ENCODE data around the gene TGM3. TPM values are rescaled to one million over a fixed set of nuclear protein-coding genes. Genes with fewer than 3 reads are reported as not detected.

TGM3 gene, protein sequence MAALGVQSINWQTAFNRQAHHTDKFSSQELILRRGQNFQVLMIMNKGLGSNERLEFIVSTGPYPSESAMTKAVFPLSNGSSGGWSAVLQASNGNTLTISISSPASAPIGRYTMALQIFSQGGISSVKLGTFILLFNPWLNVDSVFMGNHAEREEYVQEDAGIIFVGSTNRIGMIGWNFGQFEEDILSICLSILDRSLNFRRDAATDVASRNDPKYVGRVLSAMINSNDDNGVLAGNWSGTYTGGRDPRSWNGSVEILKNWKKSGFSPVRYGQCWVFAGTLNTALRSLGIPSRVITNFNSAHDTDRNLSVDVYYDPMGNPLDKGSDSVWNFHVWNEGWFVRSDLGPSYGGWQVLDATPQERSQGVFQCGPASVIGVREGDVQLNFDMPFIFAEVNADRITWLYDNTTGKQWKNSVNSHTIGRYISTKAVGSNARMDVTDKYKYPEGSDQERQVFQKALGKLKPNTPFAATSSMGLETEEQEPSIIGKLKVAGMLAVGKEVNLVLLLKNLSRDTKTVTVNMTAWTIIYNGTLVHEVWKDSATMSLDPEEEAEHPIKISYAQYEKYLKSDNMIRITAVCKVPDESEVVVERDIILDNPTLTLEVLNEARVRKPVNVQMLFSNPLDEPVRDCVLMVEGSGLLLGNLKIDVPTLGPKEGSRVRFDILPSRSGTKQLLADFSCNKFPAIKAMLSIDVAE
- total RNA-seq, result not detected

- ATAC-seq, result no peak
- CTCF ChIA-PET, result no interaction called here
Measured at GRCh38 chr20:2295886-2296515, at the start of gene TGM3. Gene TGM3 (plus strand): TSS chr20:2296001. CDS start chr20:2296064, 63 bp downstream.

GRCh38 chr20:2246069-2246491, 49.7 kb upstream of the TGM3 start:
- no peak for ATAC-seq
- Mint-ChIP-seq H3K36me3 (no peaks in the 10 kb centered on the region), H3K27me3 (peaks cover 18% of the 10 kb centered on the region), H3K27ac (no peak overlapping the region), H3K9me3 (ENCODE audit: low read depth) (no peaks in the 10 kb centered on the region), H3K4me3 (no peak overlapping the region), H3K4me1 (no peaks in the 10 kb centered on the region)
- no peak for DNase-seq
- CTCF ChIA-PET, result no interaction called here

More at GRCh38 chr20:2295886-2296515, at the start of gene TGM3:
- H3K36me3 Mint-ChIP-seq, result no peaks in the 10 kb centered on the region
- H3K27ac Mint-ChIP-seq, result no peak within 1 kb of the TSS
- DNase-seq, result no peak
- peaks cover 9% of the 10 kb centered on the region for H3K27me3 Mint-ChIP-seq
- H3K9me3 Mint-ChIP-seq (ENCODE audit: low read depth), result no peaks in the 10 kb centered on the region
- no peak within 1 kb of the TSS for H3K4me3 Mint-ChIP-seq
- peaks cover 1% of the 10 kb centered on the region for H3K4me1 Mint-ChIP-seq

- Mint-ChIP-seq H3K9me3 (ENCODE audit: low read depth) (no peaks in the 10 kb centered on the region), H3K4me3 (no peak overlapping the region), H3K27ac (no peak overlapping the region), H3K4me1 (no peaks in the 10 kb centered on the region), H3K27me3 (peaks cover 18% of the 10 kb centered on the region), H3K36me3 (no peaks in the 10 kb centered on the region)
- no peak for DNase-seq
- no peak for ATAC-seq
- CTCF ChIA-PET, result interaction anchor here (1.3 kb wide), 1 partner anchor 12 kb away, joined by 3 read pairs; no protein-coding TSS in a partner anchor
Measured at GRCh38 chr20:2248837-2249236, 47.0 kb upstream of the TGM3 start.

DNA sequence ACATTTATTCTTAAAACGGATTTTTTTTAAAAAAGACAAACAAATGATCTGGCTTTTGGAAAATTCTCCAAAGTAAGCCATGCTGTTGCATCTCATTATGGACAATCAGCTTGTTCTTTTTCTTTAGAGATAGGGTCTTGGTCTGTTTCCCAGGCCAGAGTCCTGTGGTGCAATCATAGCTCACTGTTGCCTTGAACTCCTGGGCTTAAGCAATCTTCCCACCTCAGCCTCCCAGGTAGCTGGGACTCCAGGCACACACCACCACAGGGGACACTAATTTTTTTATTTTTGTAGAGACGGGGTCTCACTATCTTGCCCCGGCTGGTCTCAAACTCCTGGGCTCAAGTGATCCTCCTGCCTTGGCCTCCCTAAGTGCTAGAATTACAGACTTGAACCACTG, 45.9 kb upstream of the TGM3 start:
- H3K27me3 Mint-ChIP-seq, result peaks cover 22% of the 10 kb centered on the region
- no peaks in the 10 kb centered on the region for H3K36me3 Mint-ChIP-seq
- H3K27ac Mint-ChIP-seq, result no peak overlapping the region
- DNase-seq, result no peak
- no peaks in the 10 kb centered on the region for H3K9me3 Mint-ChIP-seq (ENCODE audit: low read depth)
- ATAC-seq, result no peak
- CTCF ChIA-PET, result interaction anchor here (0.6 to 1.3 kb wide), 2 partner anchors 13 to 53 kb away, joined by 3 read pairs; no protein-coding TSS in a partner anchor
- H3K4me1 Mint-ChIP-seq, result peaks cover 3% of the 10 kb centered on the region
- no peak overlapping the region for H3K4me3 Mint-ChIP-seq

DNA sequence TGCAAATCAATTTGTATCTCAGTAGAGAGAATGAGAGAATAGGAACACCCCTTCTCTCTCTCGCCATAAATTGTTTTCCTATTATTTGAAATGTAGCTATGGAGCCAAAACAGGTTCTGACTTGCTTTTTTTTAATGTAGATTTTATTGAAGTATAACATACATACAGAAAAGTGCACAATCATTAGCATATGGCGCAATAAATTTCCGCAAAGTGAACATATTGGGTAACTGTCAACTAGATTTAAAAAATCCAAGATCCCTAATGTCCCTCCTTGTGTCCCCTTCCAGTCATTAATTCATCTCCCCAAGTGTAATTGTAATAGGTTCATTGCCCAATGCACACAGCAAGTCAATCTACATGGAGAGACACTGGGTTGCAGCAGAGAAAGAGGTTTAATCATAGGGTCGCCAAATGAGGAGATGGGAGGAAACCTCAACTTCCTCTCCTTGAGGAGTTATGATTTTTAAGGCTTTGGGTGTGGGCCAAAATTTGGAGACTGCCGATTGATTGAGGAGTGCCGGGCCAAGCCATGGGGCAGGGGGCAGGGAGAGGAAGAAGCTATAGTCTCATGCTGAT, 43.3 kb upstream of the TGM3 start:
- ATAC-seq, result no peak
- H3K9me3 Mint-ChIP-seq (ENCODE audit: low read depth), result no peaks in the 10 kb centered on the region
- no peak overlapping the region for H3K4me3 Mint-ChIP-seq
- CTCF ChIA-PET, result interaction anchor here (1.4 kb wide), 1 partner anchor 9 kb away, joined by 3 read pairs; no protein-coding TSS in a partner anchor
- no peak for DNase-seq
- peaks cover 15% of the 10 kb centered on the region for H3K4me1 Mint-ChIP-seq
- no peak overlapping the region for H3K27ac Mint-ChIP-seq
- H3K36me3 Mint-ChIP-seq, result no peaks in the 10 kb centered on the region
- peaks cover 21% of the 10 kb centered on the region for H3K27me3 Mint-ChIP-seq

- Mint-ChIP-seq H3K27ac (no peak overlapping the region), H3K4me3 (no peak overlapping the region), H3K36me3 (no peaks in the 10 kb centered on the region), H3K4me1 (peaks cover 15% of the 10 kb centered on the region), H3K27me3 (peaks cover 21% of the 10 kb centered on the region), H3K9me3 (ENCODE audit: low read depth) (no peaks in the 10 kb centered on the region)
- DNase-seq, result no peak
- CTCF ChIA-PET, result interaction anchor here (1.4 kb wide), 1 partner anchor 10 kb away, joined by 3 read pairs; no protein-coding TSS in a partner anchor
- ATAC-seq, result no peak
Measured at GRCh38 chr20:2253256-2253655, 42.5 kb upstream of the TGM3 start.

DNA sequence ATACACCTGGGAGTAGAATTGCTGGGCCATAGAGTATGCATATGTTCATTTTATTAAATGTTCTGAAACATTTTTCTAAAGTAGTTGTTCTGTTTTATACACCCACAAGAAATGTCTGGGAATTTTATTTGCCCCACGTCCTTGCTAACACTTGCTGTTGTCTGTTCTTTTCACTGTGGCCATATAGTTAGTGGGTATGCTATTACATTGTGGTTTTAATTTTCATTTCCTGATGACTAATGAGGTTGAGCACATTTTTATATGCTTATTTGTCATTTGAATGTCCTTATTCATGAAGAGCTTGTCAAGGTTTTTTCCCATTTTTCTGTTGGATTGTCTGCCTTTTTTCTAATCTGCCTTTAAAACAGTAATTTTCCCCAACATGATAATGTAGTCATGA, 41.5 kb upstream of the TGM3 start:
- no peaks in the 10 kb centered on the region for H3K9me3 Mint-ChIP-seq (ENCODE audit: low read depth)
- no peak overlapping the region for H3K4me3 Mint-ChIP-seq
- H3K27ac Mint-ChIP-seq, result no peak overlapping the region
- peaks cover 16% of the 10 kb centered on the region for H3K27me3 Mint-ChIP-seq
- H3K36me3 Mint-ChIP-seq, result no peaks in the 10 kb centered on the region
- H3K4me1 Mint-ChIP-seq, result peaks cover 15% of the 10 kb centered on the region
- CTCF ChIA-PET, result no interaction called here
- DNase-seq (no peak), ATAC-seq (no peak)

DNA sequence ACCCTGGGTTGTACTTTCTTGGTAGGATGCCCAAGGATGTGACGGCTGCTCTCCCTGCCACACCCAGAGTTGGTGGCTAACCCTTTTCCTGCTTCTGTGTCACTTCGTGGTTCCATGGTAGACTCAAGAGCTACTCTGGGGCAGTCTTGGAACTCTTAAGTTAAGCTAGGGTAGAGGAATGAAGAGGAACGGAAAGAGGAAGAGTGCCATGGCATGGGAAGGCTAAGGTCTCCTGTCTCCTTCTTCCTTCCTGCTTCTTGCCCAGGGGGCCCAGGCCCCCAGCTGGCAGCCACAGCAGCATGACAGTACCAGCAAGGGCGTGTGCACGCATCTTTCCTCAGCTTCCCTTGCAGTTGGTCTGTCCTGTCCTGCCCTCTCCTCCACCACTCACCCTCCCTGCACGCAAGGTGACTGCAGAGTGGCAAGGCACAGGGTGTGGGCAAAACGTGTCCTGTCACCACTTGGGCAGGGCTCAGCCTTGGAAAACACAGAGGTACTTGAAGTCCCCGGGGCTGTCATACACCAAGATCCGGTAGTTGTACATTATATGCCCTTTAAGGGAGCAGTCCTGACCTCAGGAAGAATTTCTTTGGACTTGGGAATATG, 39.8 kb upstream of the TGM3 start:
- peak overlapping the region; percentile 38 for H3K27ac Mint-ChIP-seq
- peaks cover 15% of the 10 kb centered on the region for H3K4me1 Mint-ChIP-seq
- H3K9me3 Mint-ChIP-seq (ENCODE audit: low read depth), result no peaks in the 10 kb centered on the region
- no peaks in the 10 kb centered on the region for H3K36me3 Mint-ChIP-seq
- CTCF ChIA-PET, result no interaction called here
- ATAC-seq (no peak), DNase-seq (peak; percentile 46)
- H3K27me3 Mint-ChIP-seq, result peaks cover 14% of the 10 kb centered on the region
- H3K4me3 Mint-ChIP-seq, result no peak overlapping the region

- DNase-seq, result no peak
- Mint-ChIP-seq H3K27ac (no peak overlapping the region), H3K9me3 (ENCODE audit: low read depth) (no peaks in the 10 kb centered on the region), H3K27me3 (peaks cover 8% of the 10 kb centered on the region), H3K36me3 (no peaks in the 10 kb centered on the region), H3K4me3 (no peak overlapping the region), H3K4me1 (peaks cover 11% of the 10 kb centered on the region)
- CTCF ChIA-PET, result no interaction called here
- no peak for ATAC-seq
Measured at GRCh38 chr20:2259731-2260130, 36.1 kb upstream of the TGM3 start.

- no peak overlapping the region for H3K27ac Mint-ChIP-seq
- no peak overlapping the region for H3K4me3 Mint-ChIP-seq
- H3K9me3 Mint-ChIP-seq (ENCODE audit: low read depth), result no peaks in the 10 kb centered on the region
- CTCF ChIA-PET, result no interaction called here
- H3K36me3 Mint-ChIP-seq, result no peaks in the 10 kb centered on the region
- DNase-seq, result no peak
- peaks cover 10% of the 10 kb centered on the region for H3K4me1 Mint-ChIP-seq
- no peak for ATAC-seq
- peaks cover 8% of the 10 kb centered on the region for H3K27me3 Mint-ChIP-seq
Measured at GRCh38 chr20:2260250-2260649, 35.6 kb upstream of the TGM3 start.

GRCh38 chr20:2261046-2261485, 34.7 kb upstream of the TGM3 start:
- no peak overlapping the region for H3K27ac Mint-ChIP-seq
- DNase-seq, result no peak
- no peak for ATAC-seq
- no peak overlapping the region for H3K4me3 Mint-ChIP-seq
- no peaks in the 10 kb centered on the region for H3K36me3 Mint-ChIP-seq
- peaks cover 13% of the 10 kb centered on the region for H3K27me3 Mint-ChIP-seq
- no peaks in the 10 kb centered on the region for H3K9me3 Mint-ChIP-seq (ENCODE audit: low read depth)
- CTCF ChIA-PET, result no interaction called here
- peaks cover 2% of the 10 kb centered on the region for H3K4me1 Mint-ChIP-seq

- no peak overlapping the region for H3K4me3 Mint-ChIP-seq
- peaks cover 18% of the 10 kb centered on the region for H3K27me3 Mint-ChIP-seq
- no peak for DNase-seq
- H3K4me1 Mint-ChIP-seq, result no peaks in the 10 kb centered on the region
- no peak overlapping the region for H3K27ac Mint-ChIP-seq
- no peak for ATAC-seq
- H3K9me3 Mint-ChIP-seq (ENCODE audit: low read depth), result no peaks in the 10 kb centered on the region
- CTCF ChIA-PET, result no interaction called here
- H3K36me3 Mint-ChIP-seq, result no peaks in the 10 kb centered on the region
Measured at GRCh38 chr20:2261629-2262028, 34.2 kb upstream of the TGM3 start.

DNA sequence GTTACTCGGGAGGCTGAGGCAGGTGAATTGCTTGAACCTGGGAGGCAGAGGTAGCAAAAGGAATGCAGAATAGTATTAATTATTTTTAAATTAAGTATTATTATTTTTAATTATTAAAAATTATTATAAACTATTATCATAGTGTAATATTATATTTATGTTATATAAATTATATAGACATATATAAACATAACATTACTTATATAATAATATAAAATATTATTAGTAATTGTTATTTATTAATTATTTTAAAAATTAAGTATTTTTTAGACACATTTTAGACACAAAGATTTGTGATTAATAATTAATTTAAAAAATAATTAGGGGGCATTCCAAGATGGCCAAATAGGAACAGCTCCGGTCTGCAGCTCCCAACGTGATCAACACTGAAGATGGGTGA, 31.7 kb upstream of the TGM3 start:
- DNase-seq, result no peak
- Mint-ChIP-seq H3K36me3 (no peaks in the 10 kb centered on the region), H3K27ac (no peak overlapping the region), H3K4me1 (no peaks in the 10 kb centered on the region), H3K4me3 (no peak overlapping the region), H3K27me3 (peaks cover 37% of the 10 kb centered on the region), H3K9me3 (ENCODE audit: low read depth) (no peaks in the 10 kb centered on the region)
- CTCF ChIA-PET, result no interaction called here
- ATAC-seq, result no peak

Data from activated CD8-positive, alpha-beta memory T cell treated with anti-CD3 and anti-CD28 coated beads, Interleukin-2, amount 10 ng/mL, durations not matched to agents 7 days and 5 days (primary cell).